Measurements from ENCODE around the gene MRPL19. TPM values are rescaled to one million over a fixed set of nuclear protein-coding genes. Genes with fewer than 3 reads are reported as not detected.

MRPL19 gene
- total RNA-seq, 2 donors from 2014 or later: 58.3 to 62.0 TPM

- no peaks in the 10 kb centered on the region for H3K9me3 ChIP-seq
- no peaks in the 10 kb centered on the region for H3K36me3 ChIP-seq
- no peak for DNase-seq
- H3K27me3 ChIP-seq: no peaks in the 10 kb centered on the region
- H3K9ac ChIP-seq (ENCODE audit: low read depth in 2 of 2, low read length in 2 of 2): no peak overlapping the region
- no peak for TF ChIP-seq CTCF (IDR thresholded peaks at IDR 0.05)
- H3K4me1 ChIP-seq: no peaks in the 10 kb centered on the region
- intact Hi-C loops (cut with DNase I): loop anchor here (5.0 kb wide), 1 partner anchor 148 kb away; no protein-coding TSS in a partner anchor
- no peak overlapping the region for H3K4me3 ChIP-seq
- no peak overlapping the region for H3K27ac ChIP-seq
Observed at GRCh38 chr2:75610671-75611070, 35.9 kb upstream of the MRPL19 start.

GRCh38 chr2:75612108-75612861, 34.3 kb upstream of the MRPL19 start:
- DNase-seq: no peak
- intact Hi-C loops (cut with DNase I): loop anchor here (5.0 kb wide), 1 partner anchor 150 kb away; no protein-coding TSS in a partner anchor
- Histone ChIP-seq H3K36me3 (no peaks in the 10 kb centered on the region), H3K9me3 (no peaks in the 10 kb centered on the region), H3K27me3 (no peaks in the 10 kb centered on the region), H3K27ac (no peak overlapping the region), H3K4me3 (no peak overlapping the region), H3K9ac (ENCODE audit: low read depth in 2 of 2, low read length in 2 of 2) (no peak overlapping the region), H3K4me1 (no peaks in the 10 kb centered on the region)
- TF ChIP-seq CTCF (IDR thresholded peaks at IDR 0.05): no peak

- no peak for DNase-seq
- no peak for TF ChIP-seq CTCF (IDR thresholded peaks at IDR 0.05)
Observed at GRCh38 chr2:75612862-75613243, 33.7 kb upstream of the MRPL19 start.

GRCh38 chr2:75614162-75614651, 32.4 kb upstream of the MRPL19 start:
- no peaks in the 10 kb centered on the region for H3K9me3 ChIP-seq
- no peaks in the 10 kb centered on the region for H3K27me3 ChIP-seq
- no peak overlapping the region for H3K9ac ChIP-seq (ENCODE audit: low read depth in 2 of 2, low read length in 2 of 2)
- no peaks in the 10 kb centered on the region for H3K4me1 ChIP-seq
- no peaks in the 10 kb centered on the region for H3K36me3 ChIP-seq
- no peak overlapping the region for H3K4me3 ChIP-seq
- TF ChIP-seq CTCF (IDR thresholded peaks at IDR 0.05): no peak
- intact Hi-C loops (cut with DNase I): loop anchor here (5.0 kb wide), 1 partner anchor 152 kb away; no protein-coding TSS in a partner anchor
- no peak overlapping the region for H3K27ac ChIP-seq
- DNase-seq: no peak

More at GRCh38 chr2:75612862-75613243, 33.7 kb upstream of the MRPL19 start:
- H3K9me3 ChIP-seq: no peaks in the 10 kb centered on the region
- H3K9ac ChIP-seq (ENCODE audit: low read depth in 2 of 2, low read length in 2 of 2): no peak overlapping the region
- intact Hi-C loops (cut with DNase I): loop anchor here (5.0 kb wide), 1 partner anchor 151 kb away; no protein-coding TSS in a partner anchor
- no peaks in the 10 kb centered on the region for H3K36me3 ChIP-seq
- no peaks in the 10 kb centered on the region for H3K27me3 ChIP-seq
- no peak overlapping the region for H3K27ac ChIP-seq
- no peaks in the 10 kb centered on the region for H3K4me1 ChIP-seq
- H3K4me3 ChIP-seq: no peak overlapping the region

- Histone ChIP-seq H3K4me3 (no peak overlapping the region), H3K4me1 (no peaks in the 10 kb centered on the region), H3K9ac (ENCODE audit: low read depth in 2 of 2, low read length in 2 of 2) (no peak overlapping the region), H3K9me3 (no peaks in the 10 kb centered on the region), H3K36me3 (no peaks in the 10 kb centered on the region), H3K27ac (no peak overlapping the region), H3K27me3 (no peaks in the 10 kb centered on the region)
- TF ChIP-seq CTCF (IDR thresholded peaks at IDR 0.05): no peak
- intact Hi-C loops (cut with DNase I): no loop called here
- DNase-seq: no peak
Observed at GRCh38 chr2:75616406-75616805, 30.2 kb upstream of the MRPL19 start.

All from colonic mucosa (tissue), 4 donors.